ENCODE measurements around the gene CPEB4. TPM values are rescaled to one million over a fixed set of nuclear protein-coding genes. Genes with fewer than 3 reads are reported as not detected.

CPEB4 gene
- total and polyA plus RNA-seq, 9 of the 15 experiments (the other 6 are each of a cell fraction or from before 2014, with no cell fraction given): 7.4 to 21.3 (median 12.4) TPM

DNA sequence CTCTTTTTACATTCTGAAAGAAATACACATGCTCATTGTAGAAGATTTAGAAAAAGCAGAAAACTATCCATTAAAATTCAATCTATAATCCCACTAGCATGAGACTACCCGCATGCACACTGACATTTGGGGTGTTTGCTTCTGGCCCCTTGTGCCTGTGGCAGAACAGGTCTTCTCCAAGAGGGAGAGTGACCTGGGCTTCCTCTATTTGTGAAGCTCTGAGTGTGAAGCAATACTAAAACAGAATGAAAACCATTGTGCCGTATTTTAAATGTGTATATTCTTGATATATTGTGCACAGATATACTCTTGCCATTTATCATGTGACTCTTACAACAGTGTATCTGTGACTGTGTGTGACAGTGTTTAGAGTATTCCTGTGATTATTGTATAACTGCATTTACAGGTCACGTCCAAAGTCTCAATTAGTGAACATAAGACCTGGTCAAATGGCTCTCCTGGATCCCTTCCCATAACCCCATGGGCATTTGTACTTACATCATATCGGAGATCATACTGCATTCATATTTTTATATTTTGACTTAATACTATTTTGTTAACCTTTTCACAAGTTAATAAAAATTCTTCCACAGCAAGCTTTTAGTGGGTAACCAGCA lies 14.7 kb upstream of the CPEB4 start (continued):
- TF ChIP-seq TFE3 (CRISPR knock-in tag; IDR thresholded peaks at IDR 0.05) (peak; percentile 36), SMARCA4 (IDR thresholded peaks at IDR 0.05) (no peak), ZNF23 (CRISPR knock-in tag; IDR thresholded peaks at IDR 0.05) (no peak), CEBPG (CRISPR knock-in tag; IDR thresholded peaks at IDR 0.05) (no peak), CEBPG (tag; conservative IDR thresholded peaks at IDR 0.05 in 1 of 2, IDR thresholded peaks at IDR 0.05 in 1 of 2) (0 out of 4 replicates have a peak, but pooled peaks of 1 of the 2 experiments have one; percentile 27)

GRCh38 chr5:173875189-173875588 lies 13.0 kb upstream of the CPEB4 start:
- Histone ChIP-seq H3K9me3 (replicated peaks; ENCODE audit: control insufficient read depth, insufficient read depth, low read depth, low read length) (no peaks in the 10 kb centered on the region), H3K79me2 (ENCODE audit: control insufficient read depth, insufficient read depth, low read length) (no peaks in the 10 kb centered on the region), H3K9me1 (ENCODE audit: control insufficient read depth, insufficient read depth, low read length) (no peaks in the 10 kb centered on the region), H3K36me3 (ENCODE audit: control insufficient read depth, insufficient read depth, low read length) (no peaks in the 10 kb centered on the region), H2AFZ (ENCODE audit: low read depth, low read length) (peak overlapping the region; percentile 69), H3K27ac (ENCODE audit: extremely low read depth, low read depth, low read length) (no peak overlapping the region), H4K20me1 (replicated peaks; ENCODE audit: control insufficient read depth, insufficient read depth, low read length) (no peaks in the 10 kb centered on the region), H3K4me1 (replicated peaks in 1 of 2; ENCODE audit: control insufficient read depth in 2 of 2, insufficient read depth in 2 of 2, low read length in 2 of 2) (peaks cover 16 to 36% of the 10 kb centered on the region in 2 experiments; a peak in 4 of 5 replicates), H3K4me3 (no peak overlapping the region), H3K4me2 (ENCODE audit: insufficient read depth, low read length) (no peak overlapping the region), H3K9ac (ENCODE audit: insufficient read depth in 1 of 2, low read depth in 2 of 2, low read length in 2 of 2) (no peak overlapping the region), H3K27me3 (ENCODE audit: control insufficient read depth in 2 of 2, insufficient read depth in 2 of 2, low read length in 2 of 2) (no peaks in the 10 kb centered on the region)
- TF ChIP-seq MAZ (CRISPR knock-in tag; conservative IDR thresholded peaks at IDR 0.05 in 1 of 2, IDR thresholded peaks at IDR 0.05 in 1 of 2) (no peak), ZNF551 (CRISPR knock-in tag; IDR thresholded peaks at IDR 0.05) (no peak), AFF1 (IDR thresholded peaks at IDR 0.05; ENCODE audit: low read depth in 1 of 2, partially characterized antibody in 2 of 2) (no peak), HNRNPUL1 (IDR thresholded peaks at IDR 0.05; ENCODE audit: low read length) (no peak), MEIS2 (IDR thresholded peaks at IDR 0.05; ENCODE audit: partially characterized antibody) (peak; percentile 42), ZNF766 (CRISPR knock-in tag; conservative IDR thresholded peaks at IDR 0.05) (no peak)
- ATAC-seq (no peak; the same call in 2 of the 3 replicates), DNase-seq (ENCODE audit: extremely low read depth in 1 of 4, low spot score in 3 of 4) (no peak), FAIRE-seq (no peak)
- ChIA-PET POLR2A (interaction anchor here (1.7 to 1.9 kb wide), 2 partner anchors 10 to 13 kb away, joined by 5 to 7 read pairs; partner anchors contain the start of gene CPEB4), CTCF (ENCODE audit: low intra/inter-chr PET ratio) (no interaction called here)
- intact Hi-C loops (cut with micrococcal nuclease): no loop called here
- in situ Hi-C loops (cut with MboI): no loop called here
- BruUV-seq (replicated peaks): no TSS peak
- WGBS (ENCODE audit: insufficient coverage, low coverage, missing lambda C conversion rate): 8% methylated on average over 1 of the region's 1 CpG
